ENCODE measurements around the gene PDCD1LG2.

The PDCD1LG2 gene

GRCh38 chr9:5617749-5618148, 107.4 kb downstream of the PDCD1LG2 start:
- DNase-seq: no peak

GRCh38 chr9:5620494-5620893, 110.2 kb downstream of the PDCD1LG2 start:
- DNase-seq: no peak

Data from NCI-H2081 treated with DMSO at 0.1 percent for 48 hours (cell line).